Naive thymus-derived CD8-positive, alpha-beta T cell (primary cell): ENCODE results near the gene HOXA10. TPM values are rescaled to one million over a fixed set of nuclear protein-coding genes. Genes with fewer than 3 reads are reported as not detected.

Experiments used
- ATAC-seq, 2 donors: fragments of 150-1000 bp; cut with Tn5 transposase in 1 of 2; sonication (Bioruptor Pico), chemical (Tn5 transposase) in 1 of 2; 1 replicate in 1 of 2; 2 replicates in 1 of 2; pipeline ENCODE4 v1.10.0; 2021; ENCODE audit warnings: mild to moderate bottlenecking in 2 of 2, moderate library complexity in 2 of 2
- POLR2A ChIA-PET: fragments of 350-600 bp; sonication (Branson Sonifier 250); formaldehyde crosslinking; loops from one replicate; lab custom pipeline; 2021; ENCODE audit warnings: antibody characterized with exemption; lab: Charles Lee
- DNase-seq, 10 donors: peaks; one replicate each; pipeline versions ENCODE4 v3.0.0 to v3.0.0-alpha.2; 2020 to 2022
- H3K27ac Mint-ChIP-seq, 10 donors: one replicate each; pipeline ENCODE4 v1.8.0; 2020 to 2022; ENCODE audit warnings: mild to moderate bottlenecking in 10 of 10, mixed read lengths in 10 of 10, moderate library complexity in 4 of 10, inconsistent platforms in 1 of 10
- H3K27me3 Mint-ChIP-seq, 5 donors: one replicate each; pipeline ENCODE4 v1.8.0; 2021 to 2022; ENCODE audit warnings: mixed read lengths in 5 of 5
- H3K36me3 Mint-ChIP-seq, 3 donors: one replicate each; pipeline ENCODE4 v1.8.0; 2020 to 2022; ENCODE audit warnings: mixed read lengths in 3 of 3, mild to moderate bottlenecking in 2 of 3, inconsistent platforms in 1 of 3
- H3K4me1 Mint-ChIP-seq, 4 donors: one replicate each; pipeline ENCODE4 v1.8.0; 2021 to 2022; ENCODE audit warnings: mixed read lengths in 4 of 4
- H3K4me3 Mint-ChIP-seq, 10 donors: one replicate each; pipeline ENCODE4 v1.8.0; 2020 to 2022; ENCODE audit warnings: mild to moderate bottlenecking in 10 of 10, mixed read lengths in 10 of 10, moderate library complexity in 6 of 10, inconsistent platforms in 1 of 10
- H3K9me3 Mint-ChIP-seq, 9 donors: one replicate each; pipeline ENCODE4 v1.8.0; 2020 to 2022; ENCODE audit warnings: mixed read lengths in 9 of 9, mild to moderate bottlenecking in 3 of 9, inconsistent platforms in 1 of 9, moderate library complexity in 1 of 9
- polyA plus RNA-seq, 3 donors: library from polyadenylated mRNA; unstranded; fragments of 300-500 nt; fragmentation: Illumina TruSeq; gene quantifications; one replicate each; pipeline ENCODE4 v1.2.3, GENCODE V29; 2021
- total RNA-seq, 8 experiments: library from RNA in 2 of 8; stranded (reverse) in 2 of 8; gene quantifications; one replicate each; pipeline ENCODE4 v1.2.3 and lab custom pipeline; 2021 to 2026

The HOXA10 gene
- total and polyA plus RNA-seq, 5 experiments from 2014 or later: 0.19 TPM; not detected in 4

DNA sequence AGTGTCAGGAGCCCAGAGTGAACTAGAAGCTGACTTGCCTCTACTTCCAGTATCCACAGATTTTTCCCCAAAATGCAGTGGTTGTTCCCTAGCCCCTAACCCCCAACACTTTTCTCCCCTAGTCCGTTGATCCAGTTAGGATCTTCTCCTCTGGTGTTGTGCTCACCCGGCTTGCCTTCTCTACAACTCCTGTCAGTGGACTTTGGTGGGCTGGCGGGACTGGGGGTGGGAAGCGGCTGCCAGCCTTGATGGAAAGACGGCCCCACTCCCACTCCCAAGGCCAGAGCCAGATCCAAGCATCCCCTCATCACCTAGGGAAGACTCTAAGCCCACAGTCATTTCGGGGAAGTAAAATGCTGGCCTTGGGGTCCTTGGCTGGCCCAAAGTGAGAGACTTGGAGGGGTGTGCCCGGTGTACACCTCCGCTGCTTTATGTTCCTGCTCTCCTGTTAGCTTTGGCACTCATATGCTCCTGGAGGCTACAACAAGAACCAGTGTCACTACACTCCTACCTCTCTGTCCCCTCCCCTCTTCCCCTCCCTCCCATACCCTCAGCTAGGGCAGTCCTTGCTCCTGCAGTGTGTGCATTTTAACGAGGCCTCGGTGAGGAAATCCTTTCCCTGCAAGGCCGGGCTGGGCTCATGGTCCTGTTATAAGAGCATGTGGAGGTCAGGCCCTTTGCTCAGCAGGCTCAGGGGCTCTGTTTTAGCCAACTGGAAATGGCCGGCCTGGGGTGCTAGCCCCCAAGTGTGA is 930 bp upstream of the HOXA10 start:
- POLR2A ChIA-PET: interaction anchor here (2.5 kb wide), 1 partner anchor 10 kb away, joined by 12 read pairs; the partner anchor contains the start of gene HOXA11
- peaks cover 0 to 4% (median 0%) of the 10 kb centered on the region in 9 donors for H3K9me3 Mint-ChIP-seq
- no peak for ATAC-seq
- peak in 1 of 10 donors; percentile 15 for DNase-seq
- H3K27ac Mint-ChIP-seq: peak overlapping the region in 1 of 10 donors; percentile 44
- peaks cover 45 to 87% (median 67%) of the 10 kb centered on the region in 5 donors for H3K27me3 Mint-ChIP-seq
- H3K4me1 Mint-ChIP-seq: peaks cover 11 to 31% (median 26%) of the 10 kb centered on the region in 4 donors
- H3K4me3 Mint-ChIP-seq: peak overlapping the region in 9 of 10 donors; percentile 43 to 77 (median 64)
- peaks cover 1 to 11% (median 3%) of the 10 kb centered on the region in 3 donors for H3K36me3 Mint-ChIP-seq

DNA sequence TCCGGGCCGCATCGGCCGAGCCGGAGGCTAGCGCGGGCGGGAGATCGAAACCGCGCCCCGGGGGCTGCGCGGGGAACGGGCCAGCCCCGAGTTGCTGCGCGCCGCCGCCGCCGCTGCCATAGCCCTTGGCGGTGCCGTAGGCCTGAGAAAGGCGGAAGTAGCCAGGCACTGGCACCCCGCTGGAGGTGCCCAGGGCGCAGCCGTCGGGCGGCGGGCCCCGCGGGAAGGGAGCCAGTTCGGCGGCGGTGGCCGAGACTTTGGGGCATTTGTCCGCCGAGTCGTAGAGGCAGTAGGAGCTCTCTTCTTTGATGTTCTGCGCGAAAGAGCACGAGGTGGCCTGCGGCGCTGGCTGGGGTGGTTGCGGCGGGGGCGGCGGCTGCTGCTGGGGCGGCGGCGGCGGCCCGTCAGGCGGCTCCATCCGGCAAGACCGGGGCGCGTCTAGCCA is 587 bp downstream of the HOXA10 start:
- H3K4me1 Mint-ChIP-seq: peaks cover 14 to 33% (median 26%) of the 10 kb centered on the region in 4 donors
- no peak overlapping the region for H3K27ac Mint-ChIP-seq
- peak; percentile 71 to 75 for ATAC-seq
- H3K36me3 Mint-ChIP-seq: peaks cover 0 to 7% (median 4%) of the 10 kb centered on the region in 3 donors
- peak overlapping the region in 2 of 10 donors; percentile 14 to 61 for H3K4me3 Mint-ChIP-seq
- DNase-seq: peak in 3 of 10 donors; percentile 38 to 64 (median 49)
- peaks cover 37 to 83% (median 64%) of the 10 kb centered on the region in 5 donors for H3K27me3 Mint-ChIP-seq
- POLR2A ChIA-PET: interaction anchor here (1.4 to 2.8 kb wide), 5 partner anchors 9 to 19 kb away, joined by 4 to 18 read pairs (median 9); partner anchors contain the start of gene HOXA11
- peaks cover 0 to 5% (median 0%) of the 10 kb centered on the region in 9 donors for H3K9me3 Mint-ChIP-seq

DNA sequence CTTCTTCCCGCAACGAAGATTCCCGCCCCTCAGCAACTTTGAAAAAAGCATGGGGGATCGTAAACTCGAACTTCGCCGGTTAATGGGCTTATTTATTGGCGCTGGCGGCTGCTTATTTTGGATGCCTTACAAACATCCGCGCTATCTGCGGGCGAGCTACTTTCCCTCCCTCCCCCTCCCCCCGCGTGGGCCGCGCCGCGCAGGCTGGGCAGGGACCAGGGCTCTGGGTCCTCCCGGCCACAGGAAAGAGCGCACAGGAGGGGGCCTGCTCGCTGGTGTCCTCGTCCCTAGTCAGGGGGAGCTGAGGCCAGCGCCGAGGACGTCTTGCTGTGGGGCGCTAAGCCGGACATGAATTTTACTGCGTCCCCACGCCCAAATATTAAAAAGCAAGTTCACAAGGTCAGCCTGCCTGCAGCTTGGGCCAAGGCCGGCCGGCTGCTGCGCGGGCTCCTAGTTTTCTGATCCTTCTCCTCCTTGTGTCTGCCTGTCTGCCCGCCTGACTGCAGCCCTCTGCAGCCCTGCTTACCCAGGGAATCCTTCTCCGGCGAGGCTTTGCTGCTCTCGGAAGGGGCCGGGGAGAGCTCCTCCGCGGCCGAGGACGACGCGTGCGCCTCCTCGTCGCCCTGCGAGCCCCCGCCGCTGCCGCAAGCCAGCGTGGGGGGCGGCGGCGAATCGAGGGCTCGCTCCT is 1.2 kb downstream of the HOXA10 start:
- peak overlapping the region; percentile 15 to 78 (median 56) for H3K4me3 Mint-ChIP-seq

DNA sequence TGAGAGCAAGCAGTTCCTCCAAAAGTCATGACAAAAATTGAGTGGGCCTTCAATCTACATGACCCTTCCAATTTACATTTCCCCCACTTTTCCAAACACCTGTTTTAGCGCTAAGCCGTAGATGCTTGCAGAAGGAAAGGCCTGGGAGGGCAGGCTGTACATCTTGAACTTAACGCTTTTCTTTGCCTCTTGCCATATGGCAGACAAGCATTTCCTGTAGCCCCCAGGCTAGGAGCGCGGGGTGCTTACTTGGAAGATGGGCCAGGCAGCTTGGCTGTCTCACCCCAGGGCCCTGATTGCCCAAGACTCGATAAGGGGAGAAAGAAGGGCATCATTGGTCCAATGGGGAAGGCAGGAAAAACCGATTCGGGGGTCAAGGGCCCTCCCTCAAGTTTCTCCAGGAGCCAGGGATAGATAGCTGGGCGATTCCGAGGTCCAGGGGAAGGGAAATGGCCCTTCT is 1.8 kb downstream of the HOXA10 start:
- peak overlapping the region in 4 of 10 donors; percentile 5 to 80 (median 68) for H3K27ac Mint-ChIP-seq
- peaks cover 17 to 43% (median 33%) of the 10 kb centered on the region in 4 donors for H3K4me1 Mint-ChIP-seq
- POLR2A ChIA-PET: interaction anchor here (1.2 to 2.8 kb wide), 3 partner anchors 12 to 20 kb away, joined by 3 to 18 read pairs (median 4); partner anchors contain the start of gene HOXA11
- H3K36me3 Mint-ChIP-seq: peaks cover 0 to 7% (median 4%) of the 10 kb centered on the region in 3 donors
- DNase-seq: peak in 2 of 10 donors; percentile 19 to 64
- no peak for ATAC-seq
- peak overlapping the region; percentile 33 to 78 (median 70) for H3K4me3 Mint-ChIP-seq
- peaks cover 0 to 5% (median 0%) of the 10 kb centered on the region in 9 donors for H3K9me3 Mint-ChIP-seq
- peaks cover 38 to 83% (median 63%) of the 10 kb centered on the region in 5 donors for H3K27me3 Mint-ChIP-seq

More for the DNA sequence above, 1.2 kb downstream of the HOXA10 start:
- peak overlapping the region in 1 of 10 donors; percentile 80 for H3K27ac Mint-ChIP-seq
- H3K4me1 Mint-ChIP-seq: peaks cover 17 to 36% (median 30%) of the 10 kb centered on the region in 4 donors
- POLR2A ChIA-PET: interaction anchor here (1.4 to 2.8 kb wide), 5 partner anchors 10 to 20 kb away, joined by 4 to 18 read pairs (median 9); partner anchors contain the start of gene HOXA11
- ATAC-seq (peak; percentile 34 to 37), DNase-seq (peak in 2 of 10 donors; percentile 16 to 59)
- peaks cover 0 to 5% (median 0%) of the 10 kb centered on the region in 9 donors for H3K9me3 Mint-ChIP-seq
- H3K36me3 Mint-ChIP-seq: peaks cover 0 to 7% (median 4%) of the 10 kb centered on the region in 3 donors
- H3K27me3 Mint-ChIP-seq: peaks cover 39 to 83% (median 63%) of the 10 kb centered on the region in 5 donors

DNA sequence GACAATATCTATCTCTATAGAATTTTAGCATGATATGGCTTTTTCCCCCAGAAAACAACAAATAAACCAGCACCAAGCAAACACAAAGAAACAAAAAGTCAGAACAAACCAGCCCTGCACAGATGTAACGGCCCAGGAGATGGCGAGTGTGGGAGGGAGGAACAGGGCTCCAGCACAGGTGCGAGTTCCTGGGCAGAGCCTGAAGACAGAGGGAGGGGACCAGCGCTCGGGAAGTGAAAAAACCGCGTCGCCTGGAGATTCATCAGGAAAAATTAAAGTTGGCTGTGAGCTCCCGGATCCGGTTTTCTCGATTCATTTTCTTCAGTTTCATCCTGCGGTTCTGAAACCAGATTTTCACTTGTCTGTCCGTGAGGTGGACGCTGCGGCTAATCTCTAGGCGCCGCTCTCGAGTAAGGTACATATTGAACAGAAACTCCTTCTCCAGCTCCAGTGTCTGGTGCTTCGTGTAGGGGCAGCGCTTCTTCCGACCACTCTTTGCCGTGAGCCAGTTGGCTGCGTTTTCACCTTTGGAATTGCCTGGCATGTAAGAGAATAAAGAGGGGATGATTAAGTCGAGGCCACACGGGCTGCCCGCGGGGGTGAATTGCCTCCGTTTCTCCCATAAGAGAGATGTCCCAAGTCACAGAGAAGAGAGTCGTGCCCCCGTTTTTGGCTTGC is 2.3 kb downstream of the HOXA10 start:
- no peak for ATAC-seq
- peaks cover 38 to 83% (median 67%) of the 10 kb centered on the region in 5 donors for H3K27me3 Mint-ChIP-seq
- DNase-seq: peak in 2 of 10 donors; percentile 17 to 57
- H3K27ac Mint-ChIP-seq: peak overlapping the region in 4 of 10 donors; percentile 5 to 89 (median 41)
- POLR2A ChIA-PET: interaction anchor here (1.2 to 2.8 kb wide), 3 partner anchors 13 to 21 kb away, joined by 3 to 18 read pairs (median 4); partner anchors contain the start of gene HOXA11
- peaks cover 0 to 7% (median 4%) of the 10 kb centered on the region in 3 donors for H3K36me3 Mint-ChIP-seq
- peaks cover 0 to 5% (median 0%) of the 10 kb centered on the region in 9 donors for H3K9me3 Mint-ChIP-seq
- peak overlapping the region; percentile 55 to 78 (median 70) for H3K4me3 Mint-ChIP-seq
- peaks cover 19 to 48% (median 36%) of the 10 kb centered on the region in 4 donors for H3K4me1 Mint-ChIP-seq

DNA sequence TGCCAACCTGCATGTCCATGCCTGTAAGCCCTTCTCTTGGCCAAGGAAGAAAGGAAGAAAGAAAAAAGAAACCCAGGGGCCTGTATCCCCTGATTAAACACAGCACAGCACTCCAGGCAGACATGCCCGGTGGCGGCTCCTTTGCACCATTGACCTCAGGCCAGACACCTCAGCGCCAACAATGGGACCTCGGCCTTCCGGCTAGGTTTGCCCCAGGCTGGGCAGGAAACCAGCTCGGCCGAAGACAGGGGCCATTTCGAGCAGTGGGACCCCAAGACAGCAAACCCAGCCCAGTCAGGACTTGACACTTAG is 2.8 kb downstream of the HOXA10 start:
- peaks cover 34 to 83% (median 62%) of the 10 kb centered on the region in 5 donors for H3K27me3 Mint-ChIP-seq
- H3K4me3 Mint-ChIP-seq: peak overlapping the region in 6 of 10 donors; percentile 8 to 75 (median 34)
- ATAC-seq (no peak), DNase-seq (peak in 1 of 10 donors; percentile 9)
- POLR2A ChIA-PET: interaction anchor here (1.2 to 2.8 kb wide), 2 partner anchors 13 to 16 kb away, joined by 3 to 18 read pairs; partner anchors contain the start of gene HOXA11
- H3K4me1 Mint-ChIP-seq: peaks cover 19 to 53% (median 39%) of the 10 kb centered on the region in 4 donors
- peaks cover 0 to 5% (median 0%) of the 10 kb centered on the region in 9 donors for H3K9me3 Mint-ChIP-seq
- peak overlapping the region in 1 of 10 donors; percentile 21 for H3K27ac Mint-ChIP-seq
- peaks cover 0 to 7% (median 4%) of the 10 kb centered on the region in 3 donors for H3K36me3 Mint-ChIP-seq

DNA sequence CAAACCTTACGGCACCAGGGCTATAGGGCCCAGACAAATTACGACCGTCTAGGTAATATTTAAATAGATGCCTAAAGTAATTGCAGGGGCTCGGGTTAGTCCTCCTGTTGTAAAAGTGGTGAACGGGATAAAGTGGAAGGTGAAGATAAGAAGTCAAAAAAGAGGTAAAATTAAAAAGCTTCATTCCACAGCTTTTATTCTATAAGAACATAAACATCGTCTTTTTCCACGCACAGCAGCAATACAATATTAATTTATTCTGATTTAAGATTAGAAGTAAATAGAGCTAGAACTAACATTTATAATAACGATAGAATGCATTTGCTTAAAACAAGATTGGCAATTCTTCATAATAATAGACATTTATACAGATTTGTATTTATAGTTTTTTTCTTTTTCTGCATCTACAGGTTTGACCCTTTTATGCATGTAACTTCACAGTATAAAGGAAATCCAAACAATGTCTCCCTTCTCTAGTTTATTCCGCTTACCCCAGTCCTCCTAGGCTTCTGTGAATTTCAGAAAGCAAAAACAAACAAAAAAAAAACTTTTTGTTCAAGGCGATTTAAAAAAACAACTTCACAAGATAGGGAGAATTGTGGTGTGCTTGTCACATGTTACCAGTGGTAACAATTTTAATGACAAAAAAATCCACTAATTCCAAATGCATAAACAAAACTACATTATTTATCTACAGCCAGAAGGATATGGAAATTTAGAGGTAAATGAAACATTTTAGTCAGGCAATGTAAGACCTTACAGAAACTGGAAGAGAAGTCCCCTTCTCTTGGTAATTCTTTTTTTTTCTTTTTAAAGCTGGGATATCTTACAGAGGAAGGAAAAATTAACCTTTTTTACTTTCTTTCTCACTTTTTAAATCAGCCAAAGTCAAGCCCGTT is 3.4 kb downstream of the HOXA10 start:
- ATAC-seq (no peak), DNase-seq (no peak)
- Mint-ChIP-seq H3K27ac (peak overlapping the region in 2 of 10 donors; percentile 16 to 40), H3K9me3 (peaks cover 0 to 6% (median 0%) of the 10 kb centered on the region in 9 donors), H3K36me3 (peaks cover 0 to 7% (median 4%) of the 10 kb centered on the region in 3 donors), H3K4me1 (peaks cover 19 to 59% (median 43%) of the 10 kb centered on the region in 4 donors), H3K4me3 (peak overlapping the region in 4 of 10 donors; percentile 29 to 52 (median 40)), H3K27me3 (peaks cover 37 to 83% (median 59%) of the 10 kb centered on the region in 5 donors)
- POLR2A ChIA-PET: interaction anchor here (0.6 kb wide), 1 partner anchor 22 kb away, joined by 3 read pairs; no protein-coding TSS in a partner anchor

DNA sequence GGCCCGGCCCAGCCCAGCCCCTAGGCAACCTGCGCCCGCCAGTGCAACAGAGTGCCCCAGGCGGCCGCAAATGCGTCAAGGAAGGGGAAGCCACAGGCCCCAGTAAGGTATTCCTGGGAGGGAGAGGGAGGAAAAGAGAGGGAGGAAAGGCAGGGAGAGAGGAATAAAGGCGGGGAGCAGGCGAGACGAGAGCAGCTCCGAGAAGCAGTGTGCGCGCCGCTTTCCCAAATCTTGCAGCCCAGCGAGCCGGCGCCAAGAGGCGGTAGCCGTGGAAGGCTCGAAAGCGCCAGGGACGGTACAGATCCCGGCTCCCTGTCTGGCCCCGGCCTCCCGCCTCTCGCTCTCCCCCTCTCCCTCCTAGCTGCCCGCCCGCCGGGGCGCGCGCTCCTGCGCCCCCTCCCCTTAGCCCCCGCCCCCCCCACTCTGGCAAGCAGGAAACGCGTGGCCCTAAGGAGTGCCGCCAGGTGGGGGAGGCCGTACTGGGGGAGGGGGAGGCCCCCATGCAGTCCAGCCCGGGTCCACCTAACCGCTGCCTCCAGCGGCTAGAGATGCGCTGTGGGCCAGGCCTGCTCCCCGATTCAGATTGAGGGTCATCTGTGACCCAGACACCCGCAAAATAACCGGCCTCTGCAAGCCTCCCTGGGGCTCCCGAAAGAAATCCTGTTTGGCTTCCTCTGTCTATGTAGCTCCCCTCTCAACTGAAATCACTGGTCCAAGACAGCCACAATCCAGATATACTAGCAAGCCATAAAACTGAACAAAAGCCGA is 4.3 kb downstream of the HOXA10 start:
- ATAC-seq (peak; percentile 2 to 15), DNase-seq (peak in 1 of 10 donors; percentile 24)
- Mint-ChIP-seq H3K4me1 (peaks cover 20 to 60% (median 45%) of the 10 kb centered on the region in 4 donors), H3K27me3 (peaks cover 33 to 82% (median 56%) of the 10 kb centered on the region in 5 donors), H3K27ac (peak overlapping the region in 3 of 10 donors; percentile 40 to 71 (median 53)), H3K9me3 (peaks cover 0 to 8% (median 0%) of the 10 kb centered on the region in 9 donors), H3K36me3 (peaks cover 0 to 7% (median 4%) of the 10 kb centered on the region in 3 donors), H3K4me3 (peak overlapping the region in 8 of 10 donors; percentile 29 to 52 (median 35))
- POLR2A ChIA-PET: no interaction called here

DNA sequence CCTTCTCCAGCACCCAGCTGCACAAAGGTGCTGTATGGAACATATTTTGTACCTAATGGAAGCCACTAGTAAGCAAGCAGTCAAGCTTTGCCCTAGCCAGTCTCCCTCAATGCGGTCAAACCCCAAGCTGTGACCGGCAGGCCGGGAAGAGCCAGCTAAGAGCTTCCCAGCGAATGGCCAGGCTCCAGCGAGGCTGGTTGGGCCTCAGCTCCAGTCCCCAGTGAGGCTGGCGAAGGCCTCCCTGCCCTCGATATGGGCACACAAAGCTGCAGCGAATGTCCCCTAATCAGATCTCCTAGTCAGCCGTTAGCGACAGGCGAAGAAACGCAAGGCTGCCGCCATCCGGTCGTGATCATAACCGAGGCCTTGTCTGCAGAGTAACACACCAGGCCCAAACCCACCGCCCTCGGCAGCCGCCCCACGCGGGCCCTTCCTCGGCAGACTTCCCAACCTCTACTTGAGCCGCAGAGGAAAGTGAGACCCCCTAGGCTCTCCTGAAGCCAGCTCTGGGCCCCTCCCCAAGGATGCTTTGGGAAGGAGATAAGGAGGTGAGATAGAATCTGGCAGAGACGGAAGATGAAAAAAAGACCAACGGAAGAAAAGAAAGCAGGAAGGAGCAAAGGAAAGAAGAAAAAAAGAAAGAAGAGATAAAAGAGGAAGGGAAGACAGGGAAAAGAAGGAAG is 5.7 kb downstream of the HOXA10 start:
- DNase-seq (peak in 2 of 10 donors; percentile 52 to 68), ATAC-seq (peak in 1 of 2 donors; percentile 23)
- peaks cover 24 to 72% (median 51%) of the 10 kb centered on the region in 4 donors for H3K4me1 Mint-ChIP-seq
- peaks cover 0 to 7% (median 4%) of the 10 kb centered on the region in 3 donors for H3K36me3 Mint-ChIP-seq
- peak overlapping the region in 6 of 10 donors; percentile 5 to 96 (median 52) for H3K27ac Mint-ChIP-seq
- peak overlapping the region; percentile 22 to 80 (median 56) for H3K4me3 Mint-ChIP-seq
- H3K27me3 Mint-ChIP-seq: peaks cover 41 to 89% (median 64%) of the 10 kb centered on the region in 5 donors
- POLR2A ChIA-PET: interaction anchor here (0.8 to 1.2 kb wide), 2 partner anchors 16 to 18 kb away, joined by 3 to 4 read pairs; no protein-coding TSS in a partner anchor
- peaks cover 0 to 8% (median 0%) of the 10 kb centered on the region in 9 donors for H3K9me3 Mint-ChIP-seq
